ENCODE measurements around the gene MRPL39. TPM values are rescaled to one million over a fixed set of nuclear protein-coding genes. Genes with fewer than 3 reads are reported as not detected.

Gene MRPL39
- total RNA-seq, 2 experiments from 2014 or later = 45.0 to 56.9 TPM

GRCh38 chr21:25639551-25640201 lies 32.4 kb upstream of the MRPL39 start:
- ChIA-PET POLR2A (interaction anchor here (0.9 to 1.5 kb wide), 5 partner anchors 9 to 1046 kb away, joined by 3 to 7 read pairs (median 4); no protein-coding TSS in a partner anchor), CTCF (ENCODE audit: unreplicated experiment) (interaction anchor here (0.6 kb wide), 1 partner anchor 19 kb away, joined by 3 read pairs; no protein-coding TSS in a partner anchor)
- peak overlapping the region; percentile 87 for H2AFZ ChIP-seq (ENCODE audit: low read length)
- peak overlapping the region; percentile 70 for H3K4me3 ChIP-seq (ENCODE audit: low read depth, low read length, poor library complexity, severe bottlenecking)
- intact Hi-C loops (cut with micrococcal nuclease; ENCODE audit: unreplicated experiment) = loop anchor here (1.0 to 5.0 kb wide), 3 partner anchors 31 to 95 kb away; partner anchors contain the start of genes ATP5PF and GABPA
- H3K4me1 ChIP-seq (ENCODE audit: insufficient read depth, low read length, poor library complexity, severe bottlenecking) = peaks cover 19% of the 10 kb centered on the region
- peak overlapping the region; percentile 92 for H3K4me2 ChIP-seq (ENCODE audit: low read length)
- no TSS peak for BruUV-seq (replicated peaks)
- H4K20me1 ChIP-seq (ENCODE audit: insufficient read depth, low read length) = no peaks in the 10 kb centered on the region; the same call in 1 of the 2 replicates
- no peaks in the 10 kb centered on the region for H3K36me3 ChIP-seq (ENCODE audit: insufficient read depth, low read length)
- H3K9me2 ChIP-seq (ENCODE audit: insufficient read depth, low read length) = no peaks in the 10 kb centered on the region
- no peaks in the 10 kb centered on the region for H3K9me3 ChIP-seq (ENCODE audit: low read length)
- TF ChIP-seq EZH2phosphoT487 (IDR thresholded peaks at IDR 0.05; ENCODE audit: borderline replicate concordance, low read depth, low read length) (no peak), CTCF (conservative IDR thresholded peaks at IDR 0.05; ENCODE audit: low read length) (peak; percentile 46; the same call in 1 of the 2 replicates)
- no peaks in the 10 kb centered on the region for H3K79me2 ChIP-seq (ENCODE audit: insufficient read depth, low read depth, low read length)
- no peak overlapping the region for H3K27ac ChIP-seq (ENCODE audit: low read depth, low read length, poor library complexity, severe bottlenecking)
- peak; percentile 56 for DNase-seq (ENCODE audit: low spot score)

GRCh38 chr21:25638660-25639550 lies 31.6 kb upstream of the MRPL39 start, which contains the start of gene JAM2:
JAM2 (plus strand) TSS chr21:25639258; CDS start chr21:25639822, 564 bp downstream.
- no peak for TF ChIP-seq EZH2phosphoT487 (IDR thresholded peaks at IDR 0.05; ENCODE audit: borderline replicate concordance, low read depth, low read length)
- TF ChIP-seq CTCF (conservative IDR thresholded peaks at IDR 0.05; ENCODE audit: low read length) = no peak
- POLR2A ChIA-PET = interaction anchor here (0.7 to 1.9 kb wide), 6 partner anchors 8 to 97 kb away, joined by 3 to 5 read pairs (median 4); no protein-coding TSS in a partner anchor
- peaks cover 19% of the 10 kb centered on the region for H3K4me1 ChIP-seq (ENCODE audit: insufficient read depth, low read length, poor library complexity, severe bottlenecking)
- DNase-seq (ENCODE audit: low spot score) = peak; percentile 24
- H3K9me2 ChIP-seq (ENCODE audit: insufficient read depth, low read length) = no peaks in the 10 kb centered on the region
- peak within 1 kb of the TSS; percentile 92 for H3K4me2 ChIP-seq (ENCODE audit: low read length)
- no peaks in the 10 kb centered on the region for H3K9me3 ChIP-seq (ENCODE audit: low read length)
- no TSS peak for BruUV-seq (replicated peaks)
- H3K27ac ChIP-seq (ENCODE audit: low read depth, low read length, poor library complexity, severe bottlenecking) = no peak within 1 kb of the TSS
- no peaks in the 10 kb centered on the region for H3K36me3 ChIP-seq (ENCODE audit: insufficient read depth, low read length)
- H4K20me1 ChIP-seq (ENCODE audit: insufficient read depth, low read length) = no peaks in the 10 kb centered on the region; the same call in 1 of the 2 replicates
- peak within 1 kb of the TSS; percentile 70 for H3K4me3 ChIP-seq (ENCODE audit: low read depth, low read length, poor library complexity, severe bottlenecking)
- intact Hi-C loops (cut with micrococcal nuclease; ENCODE audit: unreplicated experiment) = loop anchor here (1.0 to 5.0 kb wide), 3 partner anchors 31 to 96 kb away; partner anchors contain the start of genes ATP5PF and GABPA
- H2AFZ ChIP-seq (ENCODE audit: low read length) = peak within 1 kb of the TSS; percentile 87
- H3K79me2 ChIP-seq (ENCODE audit: insufficient read depth, low read depth, low read length) = no peaks in the 10 kb centered on the region
- CTCF ChIA-PET (ENCODE audit: unreplicated experiment) = interaction anchor here (0.6 kb wide), 1 partner anchor 18 kb away, joined by 3 read pairs; no protein-coding TSS in a partner anchor

Data from OCI-LY7 (cell line).